NCI-H526 (cell line): ENCODE data around the gene ATP6V1F.

Experiments
- DNase-seq, 2 experiments: peaks; one replicate each; lab custom pipeline; 2025; lab: John Stamatoyannopoulos, UW

The ATP6V1F gene

DNA sequence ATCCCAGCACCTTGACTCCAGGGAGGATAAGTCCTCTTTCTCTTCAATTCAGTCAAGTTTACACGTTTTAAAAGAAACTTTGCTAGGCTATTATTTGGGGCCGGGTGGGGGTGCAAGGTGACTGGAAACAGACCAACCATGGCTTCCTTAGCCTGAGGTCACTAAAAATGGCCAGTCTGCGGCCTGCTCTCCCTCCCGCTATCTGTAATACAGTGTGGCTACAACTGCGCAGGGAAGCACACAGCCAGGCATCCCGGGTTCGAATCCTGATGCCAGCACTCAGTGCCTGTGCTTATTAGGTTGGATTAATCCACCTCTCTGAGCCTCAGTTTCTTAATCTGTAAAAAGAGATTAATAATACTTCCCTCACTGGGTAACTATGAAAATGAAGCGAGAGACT, 19.5 kb downstream of the ATP6V1F start:
- no peak for DNase-seq

GRCh38 chr7:128883622-128884448, 21.2 kb downstream of the ATP6V1F start:
- peak; percentile 66 to 93 for DNase-seq

DNA sequence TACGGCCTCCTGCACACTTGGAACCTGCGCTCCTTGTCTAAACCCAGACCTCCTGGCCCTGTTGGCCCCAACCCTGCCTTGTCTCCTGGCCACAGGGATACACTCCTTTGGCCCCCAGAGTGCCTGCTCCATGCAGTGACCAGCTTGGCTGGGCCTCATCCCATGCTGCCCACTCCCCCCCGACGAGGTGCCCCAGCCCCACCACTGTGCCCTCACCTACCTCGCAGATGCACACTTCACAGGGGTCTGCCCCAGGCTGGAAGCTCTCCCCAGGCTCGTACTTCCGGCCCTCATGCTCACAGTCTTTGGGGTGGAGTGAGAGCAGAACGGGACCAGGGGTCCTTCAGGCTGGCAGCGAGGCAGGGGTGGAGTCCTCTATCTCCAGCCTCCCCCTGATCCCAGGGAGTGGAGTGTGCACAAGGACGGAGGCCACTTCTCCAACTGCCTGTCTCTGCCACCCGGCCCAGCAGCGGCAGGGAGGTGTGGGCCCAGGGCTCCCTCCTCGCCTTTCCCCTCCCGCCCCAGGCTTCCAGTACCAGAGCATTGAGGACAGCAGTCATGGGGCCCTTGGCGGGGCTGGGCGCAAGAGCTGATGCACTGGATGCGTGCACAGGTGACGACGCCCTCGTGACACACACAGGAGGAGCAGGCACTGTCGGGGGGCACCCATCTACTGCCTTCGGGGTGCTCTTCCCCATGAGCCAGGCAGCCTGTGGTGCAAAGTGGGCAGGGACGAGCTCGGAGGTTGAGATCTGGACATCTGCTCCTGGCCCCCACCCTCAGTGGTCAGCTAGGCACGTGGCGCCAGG, 22.1 kb downstream of the ATP6V1F start:
- no peak for DNase-seq

GRCh38 chr7:128885370-128886187, 22.9 kb downstream of the ATP6V1F start:
- DNase-seq = no peak

DNA sequence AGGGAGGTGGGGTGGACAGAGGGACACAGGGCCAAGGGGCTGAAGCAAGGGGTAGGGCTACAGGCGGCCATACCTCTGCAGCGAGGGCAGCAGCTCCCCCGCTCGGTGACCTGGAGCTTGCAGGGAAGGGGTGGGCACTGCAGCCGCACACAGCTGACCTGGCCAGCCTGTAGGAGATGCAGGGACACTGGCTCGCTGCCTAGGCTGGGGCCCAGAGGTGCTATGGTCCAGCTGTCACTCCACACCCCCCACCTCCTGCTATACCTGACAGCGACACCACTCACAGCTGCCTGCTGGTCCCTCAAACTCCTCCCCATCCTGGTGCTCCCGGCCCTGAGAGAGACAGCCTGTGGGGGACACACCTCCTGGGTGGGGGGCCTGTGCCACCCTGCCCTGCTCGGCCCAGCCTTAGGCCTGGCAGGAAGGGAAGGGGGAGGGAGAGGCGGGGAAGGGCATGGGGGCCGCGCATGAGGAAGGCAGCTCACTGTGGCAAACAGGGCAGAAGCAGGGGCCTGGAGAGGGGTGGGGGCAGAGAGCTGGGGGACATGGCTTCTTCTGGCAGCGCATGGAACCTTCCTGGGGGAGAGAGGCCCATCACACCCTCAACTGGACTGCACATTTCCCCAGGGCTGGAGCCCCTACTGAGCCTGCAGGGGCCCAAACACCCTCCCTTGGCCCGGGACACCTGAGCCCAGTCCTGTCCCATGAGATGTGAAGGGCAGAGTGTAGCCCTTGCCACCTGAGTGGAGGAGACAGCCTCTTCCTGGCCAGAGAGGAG, 23.9 kb downstream of the ATP6V1F start:
- DNase-seq = no peak

GRCh38 chr7:128887169-128888038, 24.7 kb downstream of the ATP6V1F start:
- no peak for DNase-seq

GRCh38 chr7:128888039-128888755, 25.5 kb downstream of the ATP6V1F start:
- no peak for DNase-seq

- no peak for DNase-seq
Measured at GRCh38 chr7:128888756-128889095, 26.1 kb downstream of the ATP6V1F start.

GRCh38 chr7:128889121-128889520, 26.5 kb downstream of the ATP6V1F start:
- DNase-seq = no peak

- peak in 1 of 2 experiments; percentile 42 for DNase-seq
Measured at GRCh38 chr7:128890306-128891109, 27.9 kb downstream of the ATP6V1F start.

- peak in 1 of 2 experiments; percentile 62 for DNase-seq
Measured at GRCh38 chr7:128891110-128891941, 28.7 kb downstream of the ATP6V1F start.

GRCh38 chr7:128891942-128892269, 29.2 kb downstream of the ATP6V1F start:
- DNase-seq = no peak

- no peak for DNase-seq
Measured at GRCh38 chr7:128892521-128893250, 30.0 kb downstream of the ATP6V1F start.

GRCh38 chr7:128893251-128894100, 30.8 kb downstream of the ATP6V1F start:
- DNase-seq = no peak

GRCh38 chr7:128894101-128894440, 31.4 kb downstream of the ATP6V1F start:
- no peak for DNase-seq

DNA sequence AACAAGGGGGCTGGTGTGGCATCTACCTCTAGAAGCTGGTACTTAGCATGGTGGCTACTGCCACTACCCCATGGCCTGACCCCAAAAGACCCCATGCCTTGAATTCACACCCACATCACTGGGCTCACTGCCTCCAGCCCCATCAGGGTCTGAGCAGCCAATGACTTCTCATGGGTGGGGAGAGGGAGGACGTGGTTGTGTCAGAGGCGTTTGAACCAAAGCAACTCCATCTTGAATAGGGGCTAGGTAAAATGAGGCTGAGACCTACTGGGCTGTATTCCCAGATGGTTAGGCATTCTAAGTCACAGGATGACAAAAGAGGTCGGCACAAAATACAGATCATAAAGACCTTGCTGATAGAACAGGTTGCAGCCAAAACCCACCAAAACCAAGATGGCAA, 32.7 kb downstream of the ATP6V1F start:
- no peak for DNase-seq

DNA sequence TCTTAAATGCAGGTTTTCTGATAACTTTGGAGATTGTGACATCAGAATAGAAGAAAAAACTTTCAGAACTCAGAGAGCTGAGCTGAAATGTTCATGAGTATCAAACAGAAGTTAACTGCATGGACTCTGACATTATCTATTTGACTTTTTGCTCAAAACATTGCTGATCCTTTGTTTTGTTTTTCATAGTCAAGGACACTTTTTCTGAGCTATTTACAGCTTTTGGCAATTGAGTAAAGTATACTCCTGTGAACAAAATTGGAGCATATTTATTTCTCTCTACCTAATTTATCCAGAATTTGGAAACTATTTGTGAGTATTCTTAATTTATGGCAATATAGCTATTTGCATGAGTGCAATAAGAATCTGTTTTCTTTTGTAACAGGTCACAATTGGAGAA, 36.7 kb downstream of the ATP6V1F start:
- DNase-seq = no peak
